ENCODE measurements around the gene SLC27A3. TPM values are rescaled to one million over a fixed set of nuclear protein-coding genes. Genes with fewer than 3 reads are reported as not detected.

Gene SLC27A3, protein sequence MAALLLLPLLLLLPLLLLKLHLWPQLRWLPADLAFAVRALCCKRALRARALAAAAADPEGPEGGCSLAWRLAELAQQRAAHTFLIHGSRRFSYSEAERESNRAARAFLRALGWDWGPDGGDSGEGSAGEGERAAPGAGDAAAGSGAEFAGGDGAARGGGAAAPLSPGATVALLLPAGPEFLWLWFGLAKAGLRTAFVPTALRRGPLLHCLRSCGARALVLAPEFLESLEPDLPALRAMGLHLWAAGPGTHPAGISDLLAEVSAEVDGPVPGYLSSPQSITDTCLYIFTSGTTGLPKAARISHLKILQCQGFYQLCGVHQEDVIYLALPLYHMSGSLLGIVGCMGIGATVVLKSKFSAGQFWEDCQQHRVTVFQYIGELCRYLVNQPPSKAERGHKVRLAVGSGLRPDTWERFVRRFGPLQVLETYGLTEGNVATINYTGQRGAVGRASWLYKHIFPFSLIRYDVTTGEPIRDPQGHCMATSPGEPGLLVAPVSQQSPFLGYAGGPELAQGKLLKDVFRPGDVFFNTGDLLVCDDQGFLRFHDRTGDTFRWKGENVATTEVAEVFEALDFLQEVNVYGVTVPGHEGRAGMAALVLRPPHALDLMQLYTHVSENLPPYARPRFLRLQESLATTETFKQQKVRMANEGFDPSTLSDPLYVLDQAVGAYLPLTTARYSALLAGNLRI
- 10 to 100 TPM; 17.9 to 32.7 (median 23.6) TPM for polyA plus RNA-seq (ENCODE audit: insufficient read length in 10 of 10)
- long read RNA-seq, donor 1, partial matches to known transcripts = 0 of 1 reads
- long read RNA-seq, donor 1, other reads (novel, unspliced or antisense) = 0 of 1 reads
- long read RNA-seq, donor 2, partial matches to known transcripts = 0 of 3 reads
- long read RNA-seq, donor 2, other reads (novel, unspliced or antisense) = 0 of 3 reads
- long read RNA-seq, donor 3 = 0 reads
- long read RNA-seq, donor 4, partial matches to known transcripts = 0 of 2 reads
- long read RNA-seq, donor 4, other reads (novel, unspliced or antisense) = 0 of 2 reads
- long read RNA-seq, donor 5, full-length matches to known transcripts = 6 of 6 reads
- long read RNA-seq, donor 5, partial matches to known transcripts = 0 of 6 reads
- long read RNA-seq, donor 5, other reads (novel, unspliced or antisense) = 0 of 6 reads
- long read RNA-seq, donor 6, partial matches to known transcripts = 0 of 3 reads
- long read RNA-seq, donor 6, other reads (novel, unspliced or antisense) = 0 of 3 reads
- long read RNA-seq, donor 7 = 0 reads
- long read RNA-seq, donor 8, partial matches to known transcripts = 0 of 5 reads
- long read RNA-seq, donor 8, other reads (novel, unspliced or antisense) = 0 of 5 reads
- long read RNA-seq, donor 9 = 0 reads

DNA sequence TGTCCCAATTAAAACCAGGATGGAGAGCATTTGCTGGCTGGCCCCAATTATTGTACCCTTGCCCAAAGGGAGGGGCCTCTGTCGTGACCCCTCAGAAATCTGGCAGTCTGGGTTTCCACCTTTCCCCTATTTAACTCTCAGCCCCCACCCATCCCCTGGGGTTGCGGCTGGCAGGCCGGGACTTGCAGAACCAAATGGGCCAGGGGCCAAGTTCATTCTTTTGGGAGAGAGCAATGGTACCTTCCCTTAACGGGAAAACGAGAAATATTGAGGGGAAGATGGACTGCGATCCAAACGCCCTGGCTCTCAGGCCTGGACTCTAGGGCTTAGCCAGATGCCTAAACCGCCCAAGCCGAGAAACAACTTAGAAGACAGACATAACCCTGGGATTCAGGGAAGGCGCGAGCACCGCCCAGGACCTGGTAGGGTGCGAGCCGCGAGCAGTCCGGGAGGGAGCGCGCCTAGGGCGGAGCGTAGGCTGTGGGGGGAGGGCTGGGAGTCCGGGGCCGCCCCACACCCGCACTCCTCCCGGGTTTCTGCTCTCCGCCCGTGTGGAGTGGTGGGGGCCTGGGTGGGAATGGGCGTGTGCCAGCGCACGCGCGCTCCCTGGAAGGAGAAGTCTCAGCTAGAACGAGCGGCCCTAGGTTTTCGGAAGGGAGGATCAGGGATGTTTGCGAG, at the start of gene SLC27A3:
Gene SLC27A3, plus strand, starts transcription at position 628 of the 678 bp plus-strand sequence. CDS start 91 bp downstream, outside the sequence.
- DNase-seq = peak; percentile 69 to 95 (median 88)

- peak; percentile 100 for DNase-seq
Observed at GRCh38 chr1:153727463-153728304, 47.5 kb upstream of the SLC27A3 start, which contains the start of gene INTS3. Gene INTS3 (plus strand): TSS chr1:153728050. CDS start chr1:153728635, 585 bp downstream.

GRCh38 chr1:153728305-153729066, 46.7 kb upstream of the SLC27A3 start:
- DNase-seq = peak; percentile 43 to 86 (median 57)

DNA sequence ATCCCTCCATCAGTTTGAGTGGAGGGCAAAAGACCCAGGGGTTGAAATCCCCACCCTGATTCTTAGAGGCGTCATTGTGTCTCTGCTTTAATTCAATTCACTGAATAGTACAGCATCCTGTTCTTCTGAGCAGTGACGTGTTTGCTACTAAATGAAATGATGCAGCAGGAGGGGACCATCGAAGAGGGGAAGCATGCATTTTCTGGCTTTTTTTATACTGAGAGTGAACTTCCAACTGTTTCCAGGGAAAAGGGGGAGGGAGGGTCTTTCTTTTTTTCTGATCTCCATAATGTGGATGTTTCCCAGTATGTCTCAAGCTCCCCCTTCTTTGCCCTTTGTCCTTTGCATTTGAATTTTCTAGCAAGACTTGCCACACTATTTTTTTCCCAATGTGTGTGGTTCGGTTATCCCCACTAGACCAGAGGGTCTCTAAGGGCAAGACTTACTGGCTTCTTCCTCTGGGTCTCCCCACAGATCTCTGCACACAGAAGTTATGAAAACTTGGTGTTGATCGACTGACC, 44.7 kb upstream of the SLC27A3 start:
- no peak for DNase-seq

GRCh38 chr1:153733970-153734369, 41.2 kb upstream of the SLC27A3 start:
- no peak for DNase-seq

DNA sequence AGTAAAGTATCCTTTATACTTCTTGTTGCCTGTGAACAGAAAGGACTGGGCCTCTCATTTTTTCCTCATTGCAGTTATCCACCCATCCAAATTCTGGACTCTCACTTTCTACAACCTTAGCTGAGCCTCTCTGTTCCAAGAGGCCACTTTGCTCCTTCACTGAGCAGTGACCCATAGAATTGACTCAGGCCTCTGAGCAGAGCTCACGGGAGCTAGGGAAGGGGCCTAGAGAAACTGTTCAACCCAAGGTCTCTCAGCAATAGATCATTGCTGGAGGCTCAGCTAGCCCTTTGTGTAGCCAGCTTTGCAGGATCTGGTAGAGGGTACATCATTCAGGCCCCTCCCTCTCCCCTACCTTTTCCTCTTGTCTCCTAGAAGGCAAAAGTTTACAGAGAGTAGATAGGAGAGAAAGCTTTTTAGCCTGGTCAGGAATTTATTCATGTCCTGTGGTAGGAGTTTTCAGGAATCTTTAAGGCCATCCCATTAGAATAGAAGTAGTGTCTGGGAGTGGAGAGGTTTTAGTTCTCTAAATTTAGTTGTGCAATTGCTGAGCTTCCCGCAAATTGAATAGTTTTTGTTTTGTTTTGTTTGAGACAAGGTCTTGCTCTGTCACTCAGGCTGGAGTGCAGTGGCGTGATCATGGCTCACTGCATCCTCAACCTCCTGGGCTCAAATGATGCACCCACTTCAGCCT, 40.7 kb upstream of the SLC27A3 start:
- no peak for DNase-seq

DNA sequence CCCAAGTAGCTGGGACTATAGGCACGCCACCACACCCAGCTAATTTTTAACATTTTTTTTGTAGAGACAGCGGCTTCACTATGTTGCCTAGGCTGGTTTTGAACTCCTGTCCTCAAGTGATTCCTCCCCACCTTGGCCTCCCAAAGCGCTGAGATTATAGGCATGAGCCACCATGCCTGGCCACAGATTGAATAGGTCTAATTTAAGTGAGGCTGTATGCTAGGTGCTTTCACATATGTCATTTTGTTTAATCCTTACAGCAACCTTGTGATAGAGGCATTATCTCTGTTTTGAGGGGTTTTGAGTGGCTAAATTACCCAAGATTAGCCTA, 40.2 kb upstream of the SLC27A3 start:
- no peak for DNase-seq

DNA sequence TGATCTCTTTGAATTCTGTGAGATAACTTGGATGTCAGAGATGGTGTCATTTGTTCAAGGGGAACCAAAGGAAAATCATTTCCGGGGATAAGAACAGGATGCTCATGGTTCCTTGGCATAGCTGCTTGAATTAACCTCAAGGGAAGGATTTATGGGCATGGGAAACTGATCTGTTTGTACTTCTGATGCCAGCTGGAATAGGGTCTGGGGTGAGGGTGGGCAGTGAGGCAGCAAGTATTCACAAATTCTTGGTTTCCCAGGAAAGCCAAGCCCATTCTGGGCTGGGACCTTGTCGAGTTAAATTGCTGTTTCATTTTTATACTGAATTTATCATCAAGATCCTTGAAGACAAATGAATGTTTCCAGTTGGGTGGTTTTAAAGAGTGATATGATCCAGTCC, 33.2 kb upstream of the SLC27A3 start:
- DNase-seq = no peak

- no peak for DNase-seq
Observed at GRCh38 chr1:153742411-153743142, 32.6 kb upstream of the SLC27A3 start.

DNA sequence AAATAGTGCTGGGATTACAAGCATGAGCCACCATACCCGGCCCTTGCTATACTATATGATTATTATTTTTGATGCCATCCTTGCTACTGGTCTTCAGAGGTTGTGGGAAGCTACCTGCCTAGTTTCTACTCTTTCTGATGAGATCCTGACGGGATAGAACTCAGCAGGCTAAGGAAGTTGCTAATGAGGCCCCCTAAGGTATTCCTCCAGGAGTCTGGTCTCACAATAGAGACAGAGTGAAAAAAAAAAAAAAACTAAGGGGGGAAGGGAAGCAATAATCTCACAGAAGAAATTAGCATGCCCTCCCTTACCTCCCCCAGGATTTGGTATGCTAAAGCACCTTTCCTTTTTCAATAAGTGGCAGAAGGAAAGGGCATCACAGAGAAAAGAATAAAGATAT, 29.8 kb upstream of the SLC27A3 start:
- no peak for DNase-seq

GRCh38 chr1:153746174-153746573, 29.0 kb upstream of the SLC27A3 start:
- no peak for DNase-seq

DNA sequence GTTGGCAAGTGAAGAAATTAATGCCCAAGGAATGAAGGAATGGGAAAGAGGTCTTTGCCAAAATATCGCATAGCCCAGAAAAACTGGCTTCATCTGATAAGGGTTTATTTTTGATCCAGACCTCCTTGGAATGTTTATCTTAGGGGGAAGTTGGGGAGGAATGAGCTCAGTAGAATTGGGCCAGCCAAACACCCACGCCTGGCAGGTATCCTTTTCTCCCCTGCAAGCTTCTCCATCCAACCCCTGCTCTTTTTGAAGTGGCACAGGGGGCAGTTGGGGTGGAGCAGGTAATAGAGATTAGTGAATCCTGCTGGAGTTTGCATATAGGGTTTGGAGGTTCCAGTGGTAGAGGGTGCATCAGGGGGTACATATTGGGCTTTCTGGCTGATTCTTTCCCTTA, 26.3 kb upstream of the SLC27A3 start:
- DNase-seq = no peak

DNA sequence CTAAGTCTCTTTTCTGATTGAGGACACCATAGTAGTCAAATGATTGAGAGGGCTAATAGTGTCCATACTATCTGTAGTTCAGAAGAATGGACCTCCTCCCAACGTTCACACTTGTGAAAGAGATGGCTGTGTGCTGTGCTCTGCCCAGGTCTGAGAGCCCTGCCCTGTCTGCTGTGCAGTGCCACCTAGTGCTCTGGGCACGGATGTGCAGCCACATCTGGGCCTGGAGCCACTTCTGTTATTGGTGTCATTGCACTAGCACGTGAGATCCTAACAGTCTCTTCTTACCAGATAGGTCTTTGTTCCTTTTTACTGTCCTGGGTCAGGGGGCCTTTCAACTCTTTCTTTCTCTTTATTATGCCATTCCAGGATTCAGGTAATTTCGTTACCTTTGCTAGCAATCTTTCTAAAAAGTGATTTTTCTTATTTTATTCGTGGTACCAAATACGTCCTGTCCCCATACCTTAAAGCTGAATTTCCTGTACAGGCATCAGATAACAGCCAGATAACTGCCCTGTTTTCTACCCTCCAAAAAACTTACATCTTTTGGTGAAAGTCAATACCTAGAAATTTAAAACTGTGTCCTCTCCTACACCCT, 25.7 kb upstream of the SLC27A3 start:
- DNase-seq = peak; percentile 61 to 89 (median 80)

DNA sequence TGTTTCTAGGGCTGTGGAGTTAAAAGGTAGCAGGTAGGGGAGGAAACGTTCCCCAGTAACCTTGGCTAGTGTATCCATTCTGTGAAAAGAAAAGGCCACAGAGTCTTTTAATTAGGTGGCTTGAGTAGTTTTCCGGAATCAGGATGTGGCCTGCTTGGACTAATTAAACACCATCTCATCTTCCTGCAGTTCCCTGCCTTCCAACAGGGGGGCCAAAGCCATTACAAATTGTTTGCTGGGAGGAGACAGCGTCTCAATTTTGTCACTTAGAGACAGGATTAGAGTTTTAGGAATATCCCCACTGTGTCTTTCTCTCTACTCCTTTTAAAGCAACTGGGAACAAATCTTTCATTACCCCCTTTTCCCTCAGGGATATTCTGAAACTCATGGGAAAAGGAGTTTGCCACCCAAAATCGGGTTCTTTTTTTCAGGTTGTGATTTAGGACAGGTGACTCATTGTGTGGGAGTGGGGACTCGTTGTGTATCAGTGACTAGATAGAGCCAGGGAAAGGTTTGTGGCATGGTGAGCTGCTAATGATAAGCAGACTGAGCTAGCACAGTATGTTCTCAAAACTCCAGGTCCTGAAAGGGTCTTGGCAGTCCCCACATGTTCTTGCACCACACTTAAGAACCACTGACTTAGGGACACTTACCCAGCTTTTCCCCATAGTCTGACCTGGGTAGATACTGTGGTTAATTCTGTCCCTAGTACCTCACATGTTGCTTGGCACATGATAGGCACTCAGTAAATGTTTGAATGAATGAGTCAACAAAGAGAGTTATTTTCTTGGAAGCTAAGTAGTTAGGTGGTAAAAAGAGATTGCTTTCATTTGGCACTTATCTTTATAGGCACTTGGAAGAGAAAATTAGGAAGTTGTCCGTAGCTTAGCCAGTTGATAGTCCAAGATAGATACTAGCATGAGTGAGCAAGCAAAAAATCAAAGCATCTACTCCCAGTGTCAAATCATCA, 24.9 kb upstream of the SLC27A3 start:
- no peak for DNase-seq

GRCh38 chr1:153752072-153752471, 23.1 kb upstream of the SLC27A3 start:
- DNase-seq = no peak

GRCh38 chr1:153752571-153753195, 22.5 kb upstream of the SLC27A3 start:
- no peak for DNase-seq

Data from muscle of back (tissue), 13 donors.